Left kidney (tissue), 2 donors: ENCODE measurements around the gene XK. TPM values are rescaled to one million over a fixed set of nuclear protein-coding genes. Genes with fewer than 3 reads are reported as not detected.
"Not testable (repeated sequence)": the region's sequence is repeated elsewhere in the genome, so short reads cannot be mapped to it uniquely, and the experiment has no call there.

Experiments used
- DNase-seq: peaks from one replicate; pipeline ENCODE4 v3.0.0-alpha.2; 2013
- polyA plus RNA-seq: library from polyadenylated mRNA; unstranded; fragments of 120-200 nt; gene quantifications from one replicate; pipeline ENCODE4 v1.2.1, GENCODE V29; 2013; ENCODE audit not compliant: insufficient read length

XK gene
- polyA plus RNA-seq, 1 donor = 1.1 TPM

- DNase-seq = no peak
These were observed 67.8 kb downstream of the XK start for GRCh38 chrX:37753384-37753783.

GRCh38 chrX:37754516-37754915 lies 68.9 kb downstream of the XK start:
- DNase-seq = no peak

- no peak for DNase-seq
These were observed 69.4 kb downstream of the XK start for GRCh38 chrX:37755025-37755424.

- no peak for DNase-seq
These were observed 71.5 kb downstream of the XK start for GRCh38 chrX:37757082-37757481.

DNA sequence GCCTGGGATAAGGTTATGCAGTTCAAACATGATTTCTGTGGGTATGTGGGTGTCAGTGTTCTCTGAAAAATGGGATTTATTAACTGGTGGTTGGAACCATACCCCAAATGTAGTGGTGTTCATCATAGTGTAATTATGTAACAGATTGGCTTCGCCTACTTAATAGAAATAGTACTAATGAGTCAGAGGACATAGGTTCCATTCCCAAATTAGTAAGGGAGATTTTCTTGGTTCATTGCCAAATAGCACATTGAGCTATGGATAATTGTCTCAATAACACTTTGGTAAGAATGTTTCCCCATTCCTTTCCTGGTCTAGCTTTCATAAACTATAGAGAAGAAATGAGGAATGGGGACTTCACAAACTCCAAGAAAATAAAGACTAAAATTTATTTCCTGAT lies 73.8 kb downstream of the XK start:
- no peak for DNase-seq

- no peak for DNase-seq
These were observed 74.4 kb downstream of the XK start for GRCh38 chrX:37759878-37760418.

DNA sequence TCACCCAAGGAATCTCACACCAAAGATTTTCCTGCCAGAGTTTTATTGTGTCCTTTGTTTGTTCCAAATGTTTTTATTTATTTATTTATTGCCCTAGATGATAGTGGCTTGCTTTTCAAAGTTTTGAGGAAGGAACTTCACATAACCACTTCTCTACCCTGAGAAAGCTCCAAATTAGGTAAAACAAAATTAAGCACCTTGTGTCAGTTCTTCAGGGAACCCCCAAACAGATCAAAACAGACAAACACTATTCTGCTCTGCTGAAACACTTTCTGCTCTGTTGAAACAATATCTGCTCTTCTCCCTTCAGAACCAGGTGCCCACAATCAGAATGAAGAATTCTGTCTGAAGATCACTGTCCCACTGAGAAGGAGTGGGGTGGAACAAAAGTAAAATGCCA lies 77.8 kb downstream of the XK start:
- DNase-seq = no peak

- DNase-seq = no peak
These were observed 79.9 kb downstream of the XK start for GRCh38 chrX:37765507-37765906.

GRCh38 chrX:37767430-37767829 lies 81.8 kb downstream of the XK start:
- DNase-seq = no peak

GRCh38 chrX:37768866-37769265 lies 83.3 kb downstream of the XK start:
- DNase-seq = not testable (repeated sequence)

DNA sequence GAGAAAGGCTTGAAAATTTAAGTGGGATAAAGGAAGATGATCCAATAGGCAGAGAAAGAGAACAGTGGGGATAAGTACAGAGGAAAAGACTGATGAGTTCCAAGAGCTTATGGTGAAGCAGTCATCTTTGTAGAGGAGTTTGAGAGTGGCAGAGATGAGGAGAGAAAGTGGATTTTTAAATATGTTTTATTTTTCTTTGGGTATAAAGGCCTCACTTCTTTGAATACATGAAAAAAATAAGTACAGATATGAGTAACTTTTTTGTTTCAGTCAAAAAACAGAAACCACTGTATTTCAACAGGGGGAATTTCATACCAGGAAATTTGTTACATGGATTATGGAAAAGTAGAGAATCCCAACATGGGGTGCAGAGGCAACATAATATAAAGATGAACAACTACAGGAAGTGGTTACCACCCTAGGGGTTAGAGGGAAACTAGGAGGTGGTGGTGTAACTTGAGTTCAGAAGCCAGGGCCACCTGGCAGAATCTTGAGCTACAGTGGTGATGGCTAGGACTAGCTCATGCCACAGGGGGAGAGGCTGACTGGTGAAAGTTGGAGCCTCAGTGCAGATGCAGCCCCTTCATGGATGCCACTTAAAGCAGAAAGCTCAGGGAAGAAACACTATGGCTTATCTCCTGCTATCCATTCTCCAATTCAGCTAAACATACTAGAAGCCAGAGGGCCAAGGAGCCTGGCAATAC lies 90.8 kb downstream of the XK start:
- no peak for DNase-seq

GRCh38 chrX:37776987-37777325 lies 91.4 kb downstream of the XK start:
- no peak for DNase-seq

- DNase-seq = no peak
These were observed 94.3 kb downstream of the XK start, which contains the start of gene CYBB for GRCh38 chrX:37779857-37780256. Gene CYBB (plus strand): TSS chrX:37780059. CDS start chrX:37780078, 19 bp downstream.

DNA sequence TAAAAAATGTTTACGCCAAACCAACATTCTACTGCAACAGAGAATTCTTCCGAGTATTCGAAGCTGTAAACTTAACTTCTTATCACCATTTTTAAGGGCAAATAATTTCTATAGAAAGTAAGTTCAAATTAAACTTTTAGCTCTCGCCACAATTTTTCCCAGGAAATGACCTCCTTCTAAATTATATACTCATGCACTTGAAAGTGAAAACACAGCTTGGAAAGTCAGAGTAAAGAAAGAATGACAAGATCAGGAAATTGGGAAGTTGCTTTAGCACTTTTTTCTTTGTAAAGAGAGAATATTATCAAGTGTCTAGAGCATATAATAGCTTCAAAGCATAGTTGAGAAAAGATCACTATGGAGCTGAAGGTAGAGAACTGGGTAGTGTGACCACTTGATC lies 95.5 kb downstream of the XK start:
- no peak for DNase-seq

Other genes starting within 250 kb of the XK start
- 0.20 TPM for gene LANCL3, start 114.1 kb upstream of the XK start, polyA plus RNA-seq
- gene CYBB, start 94.3 kb downstream of the XK start, polyA plus RNA-seq = 12.6 TPM
- 38.8 TPM for gene DYNLT3, start 161.8 kb downstream of the XK start, polyA plus RNA-seq